Stomach (tissue), 9 donors: ENCODE results near the gene UBXN6. TPM values are rescaled to one million over a fixed set of nuclear protein-coding genes. Genes with fewer than 3 reads are reported as not detected.
A peak's percentile ranks its signal among the peaks of the same experiment; 100 is the strongest.

Source experiments
- DNase-seq, 2 donors: peaks; one replicate each; pipeline versions ENCODE4 v3.0.0 to v3.0.0-alpha.2; 2013 to 2019
- H3K27ac ChIP-seq, 5 donors: fragments of 200-600 bp in 4 of 5; sonication (generic) in 4 of 5; one replicate each; pipeline ENCODE4 v1.5.1; 2013 to 2019; ENCODE audit warnings: mild to moderate bottlenecking in 1 of 5, moderate library complexity in 1 of 5
- H3K27me3 ChIP-seq, 3 donors: fragments of 200-600 bp; sonication (generic); one replicate each; pipeline ENCODE4 v1.5.1; 2017 to 2019; ENCODE audit warnings: mixed run types in 1 of 3
- H3K36me3 ChIP-seq, 4 donors: fragments of 200-600 bp; sonication (generic); 1 replicate in 3 of 4; 2 replicates in 1 of 4; pipeline ENCODE4 v1.5.1; 2016 to 2019
- H3K4me1 ChIP-seq, 4 donors: fragments of 200-600 bp; sonication (generic); one replicate each; pipeline ENCODE4 v1.5.1; 2016 to 2019
- H3K4me3 ChIP-seq, 4 donors: fragments of 200-600 bp; sonication (generic) in 3 of 4; one replicate each; pipeline ENCODE4 v1.5.1; 2016 to 2019; ENCODE audit warnings: mild to moderate bottlenecking in 1 of 4
- H3K9me3 ChIP-seq, 4 donors: fragments of 200-600 bp; sonication (generic); one replicate each; pipeline ENCODE4 v1.5.1; 2016 to 2019
- CTCF ChIP-seq, 7 experiments: fragments of 450-650 bp in 4 of 7; fragments of 200-600 bp in 3 of 7; sonication (generic) in 3 of 7; IDR thresholded peaks; one replicate each; pipeline ENCODE4 v1.5.1; 2016 to 2019; ENCODE audit warnings: antibody characterized with exemption in 7 of 7, control low read depth in 2 of 7, mild to moderate bottlenecking in 1 of 7
- EP300 ChIP-seq: sonication (generic); formaldehyde crosslinking; IDR thresholded peaks from one replicate; pipeline ENCODE4 v1.6.1; 2017; ENCODE audit warnings: antibody characterized with exemption
- POLR2A ChIP-seq, 4 donors: fragments of 450-650 bp; IDR thresholded peaks; one replicate each; pipeline ENCODE4 v1.6.1; 2016; ENCODE audit warnings: antibody characterized with exemption in 4 of 4, control low read depth in 2 of 4, mild to moderate bottlenecking in 1 of 4, moderate library complexity in 1 of 4
- POLR2AphosphoS5 ChIP-seq, 3 donors: sonication (generic); formaldehyde crosslinking; IDR thresholded peaks; one replicate each; pipeline ENCODE4 v1.6.1; 2016; ENCODE audit warnings: antibody characterized with exemption in 3 of 3
- WGBS, 5 donors: extraction: QIAGEN DNeasy Blood & Tissue Kit in 3 of 5; methylation state at CpG; one replicate each; pipeline versions ENCODE4 v1.1.5 to v1.1.7; 2013 to 2018; 5-methylcytosine and 5-hydroxymethylcytosine counted together
- intact Hi-C: fragments of 100-400 bp; cut with DNase I; formaldehyde crosslinking; loops from one replicate; pipeline ENCODE4 v1.15.1; 2023; ENCODE audit warnings: low total_unique reads
- polyA plus RNA-seq, 3 donors: library from polyadenylated mRNA; stranded (reverse); fragments of 200-250 nt; gene quantifications; one replicate each; pipeline ENCODE4 v1.2.3, GENCODE V29; 2013
- total RNA-seq, 5 donors: library from RNA; depleted of rRNA; stranded (reverse); fragments of >200 nt; gene quantifications; one replicate each; pipeline versions ENCODE4 v1.1.0 to v1.2.3, GENCODE V29; 2014 to 2016
- donor health status: healthy with polysubstance abuse.
- donor health status: Bipolar disorder and iron deficiency.
- donor health status: healthy.

Gene UBXN6
- total and polyA plus RNA-seq, 8 donors, result 19.3 to 208 (median 93.4) TPM

- WGBS, 5 donors, result 27 to 34% (median 31%) methylated on average over 20 to 23 of the region's 23 CpGs
- intact Hi-C loops, result no loop called here
- H3K36me3 ChIP-seq, result peaks cover 15 to 42% (median 39%) of the 10 kb centered on the region in 4 donors
- peaks cover 24 to 40% (median 31%) of the 10 kb centered on the region in 4 donors for H3K4me1 ChIP-seq
- TF ChIP-seq CTCF (IDR thresholded peaks at IDR 0.05), result no peak
- TF ChIP-seq EP300, result no peak
- no peak for TF ChIP-seq POLR2AphosphoS5 (IDR thresholded peaks at IDR 0.05)
- no peak for TF ChIP-seq POLR2A (IDR thresholded peaks at IDR 0.05)
- H3K9me3 ChIP-seq, result no peaks in the 10 kb centered on the region
- no peaks in the 10 kb centered on the region for H3K27me3 ChIP-seq
- H3K27ac ChIP-seq, result peak overlapping the region in 2 of 5 donors; percentile 32 to 89
- DNase-seq, result no peak
- peak overlapping the region; percentile 9 to 99 (median 84) for H3K4me3 ChIP-seq
These were observed 16.3 kb upstream of the UBXN6 start for GRCh38 chr19:4473763-4474513.

GRCh38 chr19:4473011-4473762, 15.6 kb upstream of the UBXN6 start:
- 17 to 38% (median 20%) methylated on average over 11 to 25 of the region's 25 CpGs for WGBS, 5 donors
- no peak for DNase-seq
- Histone ChIP-seq H3K36me3 (peaks cover 15 to 34% (median 31%) of the 10 kb centered on the region in 4 donors), H3K27ac (peak overlapping the region in 3 of 5 donors; percentile 63 to 89 (median 89)), H3K4me1 (peaks cover 24 to 40% (median 31%) of the 10 kb centered on the region in 4 donors), H3K9me3 (no peaks in the 10 kb centered on the region), H3K27me3 (no peaks in the 10 kb centered on the region), H3K4me3 (peak overlapping the region; percentile 71 to 99 (median 88))
- no peak for TF ChIP-seq EP300
- TF ChIP-seq POLR2AphosphoS5 (IDR thresholded peaks at IDR 0.05), result no peak
- no peak for TF ChIP-seq POLR2A (IDR thresholded peaks at IDR 0.05)
- intact Hi-C loops, result no loop called here

- H3K4me3 ChIP-seq, result peak within 1 kb of the TSS; percentile 71 to 99 (median 88)
- 0 to 1% (median 1%) methylated on average over 29 to 69 of the region's 71 CpGs for WGBS, 5 donors
- no peaks in the 10 kb centered on the region for H3K27me3 ChIP-seq
- peak within 1 kb of the TSS; percentile 60 to 89 (median 88) for H3K27ac ChIP-seq
- intact Hi-C loops, result no loop called here
- TF ChIP-seq POLR2AphosphoS5 (IDR thresholded peaks at IDR 0.05), result no peak
- no peak for TF ChIP-seq POLR2A (IDR thresholded peaks at IDR 0.05)
- TF ChIP-seq CTCF (IDR thresholded peaks at IDR 0.05), result no peak
- TF ChIP-seq EP300, result no peak
- H3K36me3 ChIP-seq, result peaks cover 15 to 26% (median 24%) of the 10 kb centered on the region in 4 donors
- H3K9me3 ChIP-seq, result no peaks in the 10 kb centered on the region
- DNase-seq, result peak in 1 of 2 donors; percentile 44
- peaks cover 24 to 40% (median 31%) of the 10 kb centered on the region in 4 donors for H3K4me1 ChIP-seq
These were observed 14.8 kb upstream of the UBXN6 start, which contains the start of gene HDGFL2 for GRCh38 chr19:4472174-4472974. Gene HDGFL2, plus strand, starts transcription at chr19:4472297. Its CDS starts 54 bp downstream, at chr19:4472351.

GRCh38 chr19:4471403-4472173, 14.0 kb upstream of the UBXN6 start:
- Histone ChIP-seq H3K27me3 (no peaks in the 10 kb centered on the region), H3K36me3 (peaks cover 8 to 18% (median 16%) of the 10 kb centered on the region in 4 donors), H3K9me3 (no peaks in the 10 kb centered on the region), H3K27ac (peak overlapping the region; percentile 53 to 89 (median 88)), H3K4me3 (peak overlapping the region; percentile 71 to 99 (median 88)), H3K4me1 (peaks cover 24 to 40% (median 31%) of the 10 kb centered on the region in 4 donors)
- WGBS, 5 donors, result 0 to 2% (median 1%) methylated on average over 33 of the region's 33 CpGs
- intact Hi-C loops, result no loop called here
- DNase-seq, result peak; percentile 98 to 100
- TF ChIP-seq POLR2A (IDR thresholded peaks at IDR 0.05), result no peak
- TF ChIP-seq POLR2AphosphoS5 (IDR thresholded peaks at IDR 0.05), result peak; percentile 26 to 71 (median 65)
